ENCODE measurements around the gene NME7. TPM values are rescaled to one million over a fixed set of nuclear protein-coding genes. Genes with fewer than 3 reads are reported as not detected.

NME7 gene
- total and polyA plus RNA-seq, 2 experiments from 2014 or later, result 39.1 to 48.5 TPM

DNA sequence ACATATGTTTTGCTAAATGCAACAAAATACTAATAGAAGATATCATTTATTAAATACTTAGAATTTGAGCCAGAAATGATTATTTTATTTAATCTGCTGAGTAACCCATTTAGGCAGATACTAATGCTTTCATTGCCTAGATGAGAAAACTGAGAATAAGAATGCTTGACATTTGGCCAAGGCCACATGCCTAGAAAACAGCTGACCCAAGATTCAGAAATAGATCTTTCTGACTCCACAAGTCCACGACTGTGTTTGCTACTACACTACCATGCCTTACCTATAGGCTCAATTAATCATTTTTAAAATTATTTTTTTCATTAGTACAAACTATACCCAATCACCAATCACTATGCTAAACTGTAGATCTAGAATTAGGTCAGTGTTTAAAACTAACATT, 131.5 kb downstream of the NME7 start:
- no peak overlapping the region for H2AFZ ChIP-seq
- H3K4me3 Mint-ChIP-seq, result no peak overlapping the region
- no peaks in the 10 kb centered on the region for H3K36me3 Mint-ChIP-seq (ENCODE audit: low read depth)
- no peak overlapping the region for H3K4me3 ChIP-seq
- peaks cover 6% of the 10 kb centered on the region; the same call in 1 of the 2 replicates for H3K4me1 ChIP-seq (ENCODE audit: insufficient read depth)
- DNase-seq (ENCODE audit: low spot score) (no peak), ATAC-seq (no peak)
- H3K27ac Mint-ChIP-seq, result no peak overlapping the region
- H3K27me3 Mint-ChIP-seq (ENCODE audit: insufficient read depth, low read depth, poor library complexity), result no peaks in the 10 kb centered on the region
- H3K79me2 ChIP-seq (replicated peaks; ENCODE audit: insufficient read depth), result no peaks in the 10 kb centered on the region
- no peak overlapping the region for H3K27ac ChIP-seq (ENCODE audit: low read depth)
- H3K9me3 Mint-ChIP-seq, result no peaks in the 10 kb centered on the region
- no peaks in the 10 kb centered on the region for H3K36me3 ChIP-seq (ENCODE audit: insufficient read depth)
- no peaks in the 10 kb centered on the region for H3K27me3 ChIP-seq (ENCODE audit: insufficient read depth)
- TF ChIP-seq JUNB (IDR thresholded peaks at IDR 0.05; ENCODE audit: unreplicated experiment) (no peak), ZNF114 (CRISPR knock-in tag; IDR thresholded peaks at IDR 0.05) (no peak)
- no peaks in the 10 kb centered on the region for H3K9me2 ChIP-seq (ENCODE audit: insufficient read depth)
- H3K4me1 Mint-ChIP-seq, result peaks cover 2% of the 10 kb centered on the region; the same call in 1 of the 3 replicates
- no peaks in the 10 kb centered on the region for H3F3A ChIP-seq (replicated peaks; ENCODE audit: low read depth)
- H4K20me1 ChIP-seq (replicated peaks; ENCODE audit: insufficient read depth), result no peaks in the 10 kb centered on the region
- H3K4me2 ChIP-seq, result no peak overlapping the region

DNA sequence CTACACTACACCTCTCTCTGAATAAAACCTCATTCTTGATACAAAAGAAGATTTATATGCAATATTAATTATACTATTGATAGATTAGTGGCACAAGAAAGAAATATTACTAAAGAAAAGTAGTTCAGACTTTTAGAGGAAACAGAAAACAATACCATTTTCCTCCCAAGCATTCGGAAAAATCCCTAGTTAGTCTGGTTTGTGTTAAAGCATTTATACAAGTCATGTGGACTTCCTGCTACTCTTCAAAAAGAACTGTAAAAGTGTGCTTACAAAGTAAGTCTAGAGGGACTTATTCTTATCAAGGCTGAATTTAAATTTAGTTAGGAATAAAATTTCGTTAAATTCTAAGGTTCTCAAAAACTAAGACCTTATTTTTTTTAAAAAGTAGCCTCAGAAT, 132.0 kb downstream of the NME7 start:
- Histone ChIP-seq H3K4me1 (ENCODE audit: insufficient read depth) (0 out of 2 replicates have a peak, but pooled peaks cover under 1% of the 10 kb centered on the region), H2AFZ (no peak overlapping the region), H4K20me1 (replicated peaks; ENCODE audit: insufficient read depth) (no peaks in the 10 kb centered on the region), H3F3A (replicated peaks; ENCODE audit: low read depth) (no peaks in the 10 kb centered on the region), H3K79me2 (replicated peaks; ENCODE audit: insufficient read depth) (no peaks in the 10 kb centered on the region), H3K27ac (ENCODE audit: low read depth) (no peak overlapping the region), H3K27me3 (ENCODE audit: insufficient read depth) (no peaks in the 10 kb centered on the region), H3K36me3 (ENCODE audit: insufficient read depth) (no peaks in the 10 kb centered on the region), H3K4me2 (no peak overlapping the region), H3K4me3 (no peak overlapping the region), H3K9me2 (ENCODE audit: insufficient read depth) (no peaks in the 10 kb centered on the region)
- no peaks in the 10 kb centered on the region for H3K36me3 Mint-ChIP-seq (ENCODE audit: low read depth)
- TF ChIP-seq JUNB (IDR thresholded peaks at IDR 0.05; ENCODE audit: unreplicated experiment), result no peak
- TF ChIP-seq STAT1 (IDR thresholded peaks at IDR 0.05; ENCODE audit: unreplicated experiment), result no peak
- TF ChIP-seq ZNF331 (CRISPR knock-in tag; IDR thresholded peaks at IDR 0.05; ENCODE audit: low read depth), result no peak
- TF ChIP-seq, protein P1, sequence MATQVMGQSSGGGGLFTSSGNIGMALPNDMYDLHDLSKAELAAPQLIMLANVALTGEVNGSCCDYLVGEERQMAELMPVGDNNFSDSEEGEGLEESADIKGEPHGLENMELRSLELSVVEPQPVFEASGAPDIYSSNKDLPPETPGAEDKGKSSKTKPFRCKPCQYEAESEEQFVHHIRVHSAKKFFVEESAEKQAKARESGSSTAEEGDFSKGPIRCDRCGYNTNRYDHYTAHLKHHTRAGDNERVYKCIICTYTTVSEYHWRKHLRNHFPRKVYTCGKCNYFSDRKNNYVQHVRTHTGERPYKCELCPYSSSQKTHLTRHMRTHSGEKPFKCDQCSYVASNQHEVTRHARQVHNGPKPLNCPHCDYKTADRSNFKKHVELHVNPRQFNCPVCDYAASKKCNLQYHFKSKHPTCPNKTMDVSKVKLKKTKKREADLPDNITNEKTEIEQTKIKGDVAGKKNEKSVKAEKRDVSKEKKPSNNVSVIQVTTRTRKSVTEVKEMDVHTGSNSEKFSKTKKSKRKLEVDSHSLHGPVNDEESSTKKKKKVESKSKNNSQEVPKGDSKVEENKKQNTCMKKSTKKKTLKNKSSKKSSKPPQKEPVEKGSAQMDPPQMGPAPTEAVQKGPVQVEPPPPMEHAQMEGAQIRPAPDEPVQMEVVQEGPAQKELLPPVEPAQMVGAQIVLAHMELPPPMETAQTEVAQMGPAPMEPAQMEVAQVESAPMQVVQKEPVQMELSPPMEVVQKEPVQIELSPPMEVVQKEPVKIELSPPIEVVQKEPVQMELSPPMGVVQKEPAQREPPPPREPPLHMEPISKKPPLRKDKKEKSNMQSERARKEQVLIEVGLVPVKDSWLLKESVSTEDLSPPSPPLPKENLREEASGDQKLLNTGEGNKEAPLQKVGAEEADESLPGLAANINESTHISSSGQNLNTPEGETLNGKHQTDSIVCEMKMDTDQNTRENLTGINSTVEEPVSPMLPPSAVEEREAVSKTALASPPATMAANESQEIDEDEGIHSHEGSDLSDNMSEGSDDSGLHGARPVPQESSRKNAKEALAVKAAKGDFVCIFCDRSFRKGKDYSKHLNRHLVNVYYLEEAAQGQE (IDR thresholded peaks at IDR 0.05; ENCODE audit: unreplicated experiment), result no peak
- TF ChIP-seq ZNF114 (CRISPR knock-in tag; IDR thresholded peaks at IDR 0.05), result no peak
- TF ChIP-seq POLR2AphosphoS5 (IDR thresholded peaks at IDR 0.05; ENCODE audit: low read depth), result no peak
- TF ChIP-seq NANOG (IDR thresholded peaks at IDR 0.05; ENCODE audit: borderline replicate concordance), result no peak
- TF ChIP-seq, protein P2, sequence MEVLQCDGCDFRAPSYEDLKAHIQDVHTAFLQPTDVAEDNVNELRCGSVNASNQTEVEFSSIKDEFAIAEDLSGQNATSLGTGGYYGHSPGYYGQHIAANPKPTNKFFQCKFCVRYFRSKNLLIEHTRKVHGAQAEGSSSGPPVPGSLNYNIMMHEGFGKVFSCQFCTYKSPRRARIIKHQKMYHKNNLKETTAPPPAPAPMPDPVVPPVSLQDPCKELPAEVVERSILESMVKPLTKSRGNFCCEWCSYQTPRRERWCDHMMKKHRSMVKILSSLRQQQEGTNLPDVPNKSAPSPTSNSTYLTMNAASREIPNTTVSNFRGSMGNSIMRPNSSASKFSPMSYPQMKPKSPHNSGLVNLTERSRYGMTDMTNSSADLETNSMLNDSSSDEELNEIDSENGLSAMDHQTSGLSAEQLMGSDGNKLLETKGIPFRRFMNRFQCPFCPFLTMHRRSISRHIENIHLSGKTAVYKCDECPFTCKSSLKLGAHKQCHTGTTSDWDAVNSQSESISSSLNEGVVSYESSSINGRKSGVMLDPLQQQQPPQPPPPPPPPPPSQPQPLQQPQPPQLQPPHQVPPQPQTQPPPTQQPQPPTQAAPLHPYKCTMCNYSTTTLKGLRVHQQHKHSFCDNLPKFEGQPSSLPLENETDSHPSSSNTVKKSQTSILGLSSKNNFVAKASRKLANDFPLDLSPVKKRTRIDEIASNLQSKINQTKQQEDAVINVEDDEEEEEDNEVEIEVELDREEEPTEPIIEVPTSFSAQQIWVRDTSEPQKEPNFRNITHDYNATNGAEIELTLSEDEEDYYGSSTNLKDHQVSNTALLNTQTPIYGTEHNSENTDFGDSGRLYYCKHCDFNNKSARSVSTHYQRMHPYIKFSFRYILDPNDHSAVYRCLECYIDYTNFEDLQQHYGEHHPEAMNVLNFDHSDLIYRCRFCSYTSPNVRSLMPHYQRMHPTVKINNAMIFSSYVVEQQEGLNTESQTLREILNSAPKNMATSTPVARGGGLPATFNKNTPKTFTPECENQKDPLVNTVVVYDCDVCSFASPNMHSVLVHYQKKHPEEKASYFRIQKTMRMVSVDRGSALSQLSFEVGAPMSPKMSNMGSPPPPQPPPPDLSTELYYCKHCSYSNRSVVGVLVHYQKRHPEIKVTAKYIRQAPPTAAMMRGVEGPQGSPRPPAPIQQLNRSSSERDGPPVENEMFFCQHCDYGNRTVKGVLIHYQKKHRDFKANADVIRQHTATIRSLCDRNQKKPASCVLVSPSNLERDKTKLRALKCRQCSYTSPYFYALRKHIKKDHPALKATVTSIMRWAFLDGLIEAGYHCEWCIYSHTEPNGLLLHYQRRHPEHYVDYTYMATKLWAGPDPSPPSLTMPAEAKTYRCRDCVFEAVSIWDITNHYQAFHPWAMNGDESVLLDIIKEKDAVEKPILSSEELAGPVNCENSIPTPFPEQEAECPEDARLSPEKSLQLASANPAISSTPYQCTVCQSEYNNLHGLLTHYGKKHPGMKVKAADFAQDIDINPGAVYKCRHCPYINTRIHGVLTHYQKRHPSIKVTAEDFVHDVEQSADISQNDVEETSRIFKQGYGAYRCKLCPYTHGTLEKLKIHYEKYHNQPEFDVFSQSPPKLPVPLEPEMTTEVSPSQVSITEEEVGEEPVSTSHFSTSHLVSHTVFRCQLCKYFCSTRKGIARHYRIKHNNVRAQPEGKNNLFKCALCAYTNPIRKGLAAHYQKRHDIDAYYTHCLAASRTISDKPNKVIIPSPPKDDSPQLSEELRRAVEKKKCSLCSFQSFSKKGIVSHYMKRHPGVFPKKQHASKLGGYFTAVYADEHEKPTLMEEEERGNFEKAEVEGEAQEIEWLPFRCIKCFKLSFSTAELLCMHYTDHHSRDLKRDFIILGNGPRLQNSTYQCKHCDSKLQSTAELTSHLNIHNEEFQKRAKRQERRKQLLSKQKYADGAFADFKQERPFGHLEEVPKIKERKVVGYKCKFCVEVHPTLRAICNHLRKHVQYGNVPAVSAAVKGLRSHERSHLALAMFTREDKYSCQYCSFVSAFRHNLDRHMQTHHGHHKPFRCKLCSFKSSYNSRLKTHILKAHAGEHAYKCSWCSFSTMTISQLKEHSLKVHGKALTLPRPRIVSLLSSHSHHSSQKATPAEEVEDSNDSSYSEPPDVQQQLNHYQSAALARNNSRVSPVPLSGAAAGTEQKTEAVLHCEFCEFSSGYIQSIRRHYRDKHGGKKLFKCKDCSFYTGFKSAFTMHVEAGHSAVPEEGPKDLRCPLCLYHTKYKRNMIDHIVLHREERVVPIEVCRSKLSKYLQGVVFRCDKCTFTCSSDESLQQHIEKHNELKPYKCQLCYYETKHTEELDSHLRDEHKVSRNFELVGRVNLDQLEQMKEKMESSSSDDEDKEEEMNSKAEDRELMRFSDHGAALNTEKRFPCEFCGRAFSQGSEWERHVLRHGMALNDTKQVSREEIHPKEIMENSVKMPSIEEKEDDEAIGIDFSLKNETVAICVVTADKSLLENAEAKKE (CRISPR knock-in tag; IDR thresholded peaks at IDR 0.05), result no peak
- TF ChIP-seq, protein P3, sequence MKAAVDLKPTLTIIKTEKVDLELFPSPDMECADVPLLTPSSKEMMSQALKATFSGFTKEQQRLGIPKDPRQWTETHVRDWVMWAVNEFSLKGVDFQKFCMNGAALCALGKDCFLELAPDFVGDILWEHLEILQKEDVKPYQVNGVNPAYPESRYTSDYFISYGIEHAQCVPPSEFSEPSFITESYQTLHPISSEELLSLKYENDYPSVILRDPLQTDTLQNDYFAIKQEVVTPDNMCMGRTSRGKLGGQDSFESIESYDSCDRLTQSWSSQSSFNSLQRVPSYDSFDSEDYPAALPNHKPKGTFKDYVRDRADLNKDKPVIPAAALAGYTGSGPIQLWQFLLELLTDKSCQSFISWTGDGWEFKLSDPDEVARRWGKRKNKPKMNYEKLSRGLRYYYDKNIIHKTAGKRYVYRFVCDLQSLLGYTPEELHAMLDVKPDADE (IDR thresholded peaks at IDR 0.05), result no peak
- no peak for TF ChIP-seq EZH2phosphoT487 (IDR thresholded peaks at IDR 0.05; ENCODE audit: unreplicated experiment)
- DNase-seq (ENCODE audit: low spot score), result no peak
- no peak overlapping the region for H3K27ac Mint-ChIP-seq
- H3K4me3 Mint-ChIP-seq, result no peak overlapping the region
- no peaks in the 10 kb centered on the region for H3K9me3 Mint-ChIP-seq
- no peaks in the 10 kb centered on the region for H3K27me3 Mint-ChIP-seq (ENCODE audit: insufficient read depth, low read depth, poor library complexity)
- no peak for ATAC-seq
- no peaks in the 10 kb centered on the region for H3K4me1 Mint-ChIP-seq
